Measurements from ENCODE around the gene NFKBIB. TPM values are rescaled to one million over a fixed set of nuclear protein-coding genes. Genes with fewer than 3 reads are reported as not detected.

NFKBIB gene
- total RNA-seq, 1 experiment from 2014 or later: 33.8 TPM

DNA sequence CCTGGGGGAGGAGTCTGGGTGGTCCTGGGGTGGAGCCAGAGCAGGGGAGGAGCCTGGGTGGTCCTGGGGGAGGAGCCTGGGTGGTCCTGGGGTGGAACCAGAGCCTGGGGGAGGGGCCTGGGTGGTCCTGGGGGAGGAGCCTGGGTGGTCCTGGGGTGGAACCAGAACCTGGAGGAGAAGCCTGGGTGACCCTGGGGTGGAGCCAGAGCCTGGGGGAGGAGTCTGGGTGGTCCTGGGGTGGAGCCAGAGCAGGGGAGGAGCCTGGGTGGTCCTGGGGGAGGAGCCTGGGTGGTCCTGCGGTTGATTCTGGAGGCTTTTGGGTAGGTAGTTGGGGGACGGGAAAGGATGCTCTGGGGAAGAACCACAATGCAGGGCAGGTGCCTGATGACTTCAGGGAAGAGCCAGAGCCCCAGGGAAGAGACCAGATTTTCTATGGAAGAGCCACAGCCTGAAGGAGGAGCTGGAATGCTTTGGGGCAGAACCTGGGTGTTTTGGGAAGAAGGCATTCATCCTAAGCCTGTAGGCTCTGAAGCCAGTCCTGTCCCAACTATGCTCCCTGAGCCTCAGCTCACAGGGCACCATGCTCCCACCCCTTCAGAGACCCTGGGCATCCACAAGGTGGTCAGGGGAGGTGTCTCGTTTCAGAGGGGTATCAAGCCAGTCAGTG, 45.9 kb downstream of the NFKBIB start:
- Mint-ChIP-seq H3K9me3 (no peaks in the 10 kb centered on the region; a peak in 1 of 5 replicates), H3K4me1 (peaks cover 6% of the 10 kb centered on the region in 2 experiments; a peak in 3 of 4 replicates), H3K27ac (no peak overlapping the region), H3K27me3 (ENCODE audit: low read depth) (peaks cover 18% of the 10 kb centered on the region), H3K4me3 (no peak overlapping the region), H3K36me3 (ENCODE audit: insufficient read depth in 1 of 3, low read depth in 3 of 3) (peaks cover 13 to 34% (median 34%) of the 10 kb centered on the region in 3 experiments)
- Histone ChIP-seq H3T11ph (ENCODE audit: low read length) (no peak overlapping the region), H3K79me1 (ENCODE audit: insufficient read depth, low read depth, low read length, poor library complexity, severe bottlenecking) (no peaks in the 10 kb centered on the region), H3K23me2 (ENCODE audit: insufficient read length, low read depth, low read length, poor library complexity, severe bottlenecking) (no peaks in the 10 kb centered on the region), H3K79me2 (ENCODE audit: insufficient read depth, low read length) (no peaks in the 10 kb centered on the region), H3K4ac (ENCODE audit: low read depth, low read length) (no peak overlapping the region), H3K56ac (ENCODE audit: insufficient read length, low read depth, low read length) (no peak overlapping the region), H3K27ac (ENCODE audit: insufficient read length, low read depth, low read length) (no peak overlapping the region), H2AK5ac (ENCODE audit: insufficient read length, low read length) (no peak overlapping the region), H4K20me1 (ENCODE audit: control insufficient read depth, insufficient read depth, insufficient read length) (no peaks in the 10 kb centered on the region), H3K23ac (ENCODE audit: insufficient read length, low read depth, low read length) (no peak overlapping the region), H2BK120ac (ENCODE audit: low read depth, low read length, poor library complexity, severe bottlenecking) (no peak overlapping the region), H2BK5ac (ENCODE audit: insufficient read length, low read length) (no peak overlapping the region), H3K27me3 (ENCODE audit: insufficient read depth, low read length) (no peaks in the 10 kb centered on the region), H4K8ac (replicated peaks; ENCODE audit: insufficient read length, low read depth, low read length) (no peak overlapping the region), H3K9ac (ENCODE audit: extremely low read depth, insufficient read length, low read length) (no peak overlapping the region), H4K91ac (ENCODE audit: insufficient read length, low read depth, low read length) (no peak overlapping the region), H3K14ac (ENCODE audit: insufficient read depth, low read length) (no peak overlapping the region), H2BK15ac (ENCODE audit: low read depth, low read length) (no peak overlapping the region), H3K4me1 (ENCODE audit: insufficient read depth, low read length) (no peaks in the 10 kb centered on the region), H2AFZ (ENCODE audit: low read length) (no peak overlapping the region), H2BK12ac (ENCODE audit: insufficient read length, low read depth, low read length) (no peak overlapping the region), H3K4me2 (ENCODE audit: insufficient read depth, insufficient read length, low read length) (no peak overlapping the region), H2BK20ac (ENCODE audit: low read depth, low read length, poor library complexity, severe bottlenecking) (no peak overlapping the region), H3K18ac (ENCODE audit: insufficient read length, low read depth, low read length) (no peak overlapping the region), H4K5ac (ENCODE audit: insufficient read length, low read depth, low read length) (no peak overlapping the region), H3K9me3 (ENCODE audit: control insufficient read depth, low read depth, low read length) (no peaks in the 10 kb centered on the region)
- WGBS (ENCODE audit: extremely low coverage, insufficient read length, low lambda C conversion rate): no CpG with 5 or more reads among the region's 3 CpGs
- DNase-seq: peak; percentile 42
- TF ChIP-seq, protein P1, sequence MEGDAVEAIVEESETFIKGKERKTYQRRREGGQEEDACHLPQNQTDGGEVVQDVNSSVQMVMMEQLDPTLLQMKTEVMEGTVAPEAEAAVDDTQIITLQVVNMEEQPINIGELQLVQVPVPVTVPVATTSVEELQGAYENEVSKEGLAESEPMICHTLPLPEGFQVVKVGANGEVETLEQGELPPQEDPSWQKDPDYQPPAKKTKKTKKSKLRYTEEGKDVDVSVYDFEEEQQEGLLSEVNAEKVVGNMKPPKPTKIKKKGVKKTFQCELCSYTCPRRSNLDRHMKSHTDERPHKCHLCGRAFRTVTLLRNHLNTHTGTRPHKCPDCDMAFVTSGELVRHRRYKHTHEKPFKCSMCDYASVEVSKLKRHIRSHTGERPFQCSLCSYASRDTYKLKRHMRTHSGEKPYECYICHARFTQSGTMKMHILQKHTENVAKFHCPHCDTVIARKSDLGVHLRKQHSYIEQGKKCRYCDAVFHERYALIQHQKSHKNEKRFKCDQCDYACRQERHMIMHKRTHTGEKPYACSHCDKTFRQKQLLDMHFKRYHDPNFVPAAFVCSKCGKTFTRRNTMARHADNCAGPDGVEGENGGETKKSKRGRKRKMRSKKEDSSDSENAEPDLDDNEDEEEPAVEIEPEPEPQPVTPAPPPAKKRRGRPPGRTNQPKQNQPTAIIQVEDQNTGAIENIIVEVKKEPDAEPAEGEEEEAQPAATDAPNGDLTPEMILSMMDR (conservative IDR thresholded peaks at IDR 0.05): no peak
